Left lung (tissue), 10 donors: ENCODE data around the gene SF1. TPM values are rescaled to one million over a fixed set of nuclear protein-coding genes. Genes with fewer than 3 reads are reported as not detected.
A peak's percentile ranks its signal among the peaks of the same experiment; 100 is the strongest.

Experiments used
- ATAC-seq: fragments of 200-7000 bp; cut with Tn5 transposase; one replicate; pipeline ENCODE4 v1.9.1; 2020; ENCODE audit warnings: moderate library complexity
- DNase-seq, 4 donors: peaks; one replicate each; pipeline ENCODE4 v3.0.0-alpha.2; 2013 to 2020
- H3K27ac ChIP-seq, 2 donors: fragments of 200-600 bp; sonication (generic) in 1 of 2; one replicate each; pipeline versions ENCODE4 v1.5.0 to v1.8.0; 2020 to 2021
- H3K27me3 ChIP-seq, 2 donors: fragments of 200-600 bp; sonication (generic) in 1 of 2; one replicate each; pipeline versions ENCODE4 v1.5.0 to v1.8.0; 2020 to 2021
- H3K36me3 ChIP-seq, 2 donors: fragments of 200-600 bp; sonication (generic) in 1 of 2; one replicate each; pipeline versions ENCODE4 v1.5.0 to v1.8.0; 2020 to 2021
- H3K4me1 ChIP-seq, 2 donors: fragments of 200-600 bp; one replicate each; pipeline ENCODE4 v1.8.0; 2021
- H3K4me3 ChIP-seq, 2 donors: fragments of 200-600 bp; sonication (generic) in 1 of 2; one replicate each; pipeline versions ENCODE4 v1.5.0 to v1.8.0; 2020 to 2021; ENCODE audit warnings: mild to moderate bottlenecking in 1 of 2
- H3K9me3 ChIP-seq, 2 donors: fragments of 200-600 bp; sonication (generic) in 1 of 2; one replicate each; pipeline versions ENCODE4 v1.5.0 to v1.8.0; 2020 to 2021
- intact Hi-C, 2 donors: fragments of 100-400 bp; cut with DNase I; formaldehyde crosslinking; loops; one replicate each; pipeline versions ENCODE4 v1.11.2 to v1.14.2; 2022
- polyA plus RNA-seq, 6 donors: library from polyadenylated mRNA; unstranded; fragments of 120-200 nt; gene quantifications; one replicate each; pipeline ENCODE4 v1.2.1, GENCODE V29; 2013; ENCODE audit not compliant: insufficient read length in 6 of 6
- total RNA-seq, 2 donors: library from RNA; stranded (reverse); fragmentation: NEBNext Ultra II Directional; extraction: Animal tissue kit (Norgen Biotek cat#: 25700); gene quantifications; one replicate each; pipeline ENCODE4 v1.2.1, GENCODE V29; 2021
- TF ChIP-seq, protein P1 (sequence below), 2 donors: fragments of 200-600 bp; sonication (generic) in 1 of 2; IDR thresholded peaks; one replicate each; pipeline versions ENCODE4 v1.5.0 to v1.8.0; 2021; ENCODE audit warnings: antibody characterized with exemption in 2 of 2
- donor health status: DM: no; HTN: yes; CAD: no.
- donor health status: DM: no; HTN: no; CAD: no.

The SF1 gene
- total and polyA plus RNA-seq, 8 donors = 169 to 519 (median 446) TPM

DNA sequence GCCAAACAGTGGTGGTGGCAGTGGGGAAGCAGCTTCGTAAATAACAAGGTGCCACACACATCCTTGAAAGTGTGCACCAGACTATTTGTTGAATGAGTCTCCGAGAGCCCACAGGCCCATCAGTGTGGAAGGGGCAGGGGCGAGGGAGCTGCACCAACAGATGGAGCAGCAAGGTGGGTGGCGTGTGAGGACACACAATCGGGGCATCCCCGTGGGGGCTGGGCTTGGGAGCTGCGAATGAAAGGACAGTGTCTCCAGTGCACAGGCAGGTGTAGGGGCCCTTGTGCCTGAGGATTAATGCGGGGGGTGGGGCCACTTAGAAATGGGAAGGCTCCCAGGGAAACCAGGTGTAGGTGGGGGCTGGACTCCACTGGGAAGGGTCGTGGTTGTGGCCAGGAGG, 58.2 kb downstream of the SF1 start:
- H3K27me3 ChIP-seq = peaks cover 30 to 85% of the 10 kb centered on the region in 2 donors
- no peak for ATAC-seq
- no peak overlapping the region for H3K4me3 ChIP-seq
- intact Hi-C loops = no loop called here
- H3K4me1 ChIP-seq = peaks cover 0 to 8% of the 10 kb centered on the region in 2 donors
- peak in 1 of 4 donors; percentile 65 for DNase-seq
- no peaks in the 10 kb centered on the region for H3K36me3 ChIP-seq
- no peak overlapping the region for H3K27ac ChIP-seq
- TF ChIP-seq, protein P1, sequence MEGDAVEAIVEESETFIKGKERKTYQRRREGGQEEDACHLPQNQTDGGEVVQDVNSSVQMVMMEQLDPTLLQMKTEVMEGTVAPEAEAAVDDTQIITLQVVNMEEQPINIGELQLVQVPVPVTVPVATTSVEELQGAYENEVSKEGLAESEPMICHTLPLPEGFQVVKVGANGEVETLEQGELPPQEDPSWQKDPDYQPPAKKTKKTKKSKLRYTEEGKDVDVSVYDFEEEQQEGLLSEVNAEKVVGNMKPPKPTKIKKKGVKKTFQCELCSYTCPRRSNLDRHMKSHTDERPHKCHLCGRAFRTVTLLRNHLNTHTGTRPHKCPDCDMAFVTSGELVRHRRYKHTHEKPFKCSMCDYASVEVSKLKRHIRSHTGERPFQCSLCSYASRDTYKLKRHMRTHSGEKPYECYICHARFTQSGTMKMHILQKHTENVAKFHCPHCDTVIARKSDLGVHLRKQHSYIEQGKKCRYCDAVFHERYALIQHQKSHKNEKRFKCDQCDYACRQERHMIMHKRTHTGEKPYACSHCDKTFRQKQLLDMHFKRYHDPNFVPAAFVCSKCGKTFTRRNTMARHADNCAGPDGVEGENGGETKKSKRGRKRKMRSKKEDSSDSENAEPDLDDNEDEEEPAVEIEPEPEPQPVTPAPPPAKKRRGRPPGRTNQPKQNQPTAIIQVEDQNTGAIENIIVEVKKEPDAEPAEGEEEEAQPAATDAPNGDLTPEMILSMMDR (IDR thresholded peaks at IDR 0.05) = no peak
- no peaks in the 10 kb centered on the region for H3K9me3 ChIP-seq

DNA sequence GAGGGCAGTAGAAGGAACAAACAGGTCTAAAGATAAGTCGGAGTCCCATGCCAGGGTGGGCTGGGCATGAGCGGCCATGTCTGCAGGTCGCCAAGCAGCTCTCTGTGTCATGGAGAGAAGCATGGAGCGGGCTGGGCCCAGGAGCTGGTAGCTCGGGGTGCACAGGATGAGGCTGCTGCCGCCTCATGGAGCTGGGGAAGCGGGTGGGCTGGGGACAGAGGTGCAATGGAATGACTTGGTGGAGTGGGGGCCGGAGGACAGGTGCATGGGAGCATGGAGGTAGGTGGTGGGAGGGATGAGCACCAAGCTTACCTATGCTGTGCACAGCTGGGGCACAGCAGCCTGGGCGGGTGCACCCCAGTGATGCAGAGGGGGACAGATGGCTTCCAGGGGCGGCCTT, 58.9 kb downstream of the SF1 start:
- Histone ChIP-seq H3K9me3 (no peaks in the 10 kb centered on the region), H3K27ac (no peak overlapping the region), H3K4me3 (no peak overlapping the region), H3K4me1 (peaks cover 0 to 8% of the 10 kb centered on the region in 2 donors), H3K36me3 (no peaks in the 10 kb centered on the region), H3K27me3 (peaks cover 38 to 93% of the 10 kb centered on the region in 2 donors)
- TF ChIP-seq, protein P1 (IDR thresholded peaks at IDR 0.05) = no peak
- intact Hi-C loops = no loop called here
- DNase-seq (peak in 1 of 4 donors; percentile 70), ATAC-seq (no peak)

DNA sequence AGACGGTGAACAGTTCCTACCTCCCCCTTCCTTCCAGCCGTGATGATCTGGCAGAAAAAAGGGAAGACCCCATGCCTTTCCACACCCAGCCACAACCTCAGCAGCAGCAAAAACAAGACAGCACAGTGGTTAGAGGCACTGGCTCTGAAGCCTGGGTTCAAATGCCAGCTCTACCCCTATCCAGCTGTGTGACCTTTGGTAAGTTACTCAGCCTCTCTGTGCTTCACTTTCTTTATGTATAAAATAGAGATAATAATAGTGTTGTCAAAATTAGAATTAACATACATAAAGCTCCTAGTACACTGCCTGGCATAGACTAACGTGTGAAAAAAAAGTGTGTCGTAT, 59.6 kb downstream of the SF1 start:
- no peak overlapping the region for H3K27ac ChIP-seq
- peaks cover 45 to 99% of the 10 kb centered on the region in 2 donors for H3K27me3 ChIP-seq
- no peaks in the 10 kb centered on the region for H3K9me3 ChIP-seq
- DNase-seq (no peak), ATAC-seq (no peak)
- H3K4me1 ChIP-seq = peaks cover 0 to 8% of the 10 kb centered on the region in 2 donors
- intact Hi-C loops = no loop called here
- H3K4me3 ChIP-seq = no peak overlapping the region
- no peaks in the 10 kb centered on the region for H3K36me3 ChIP-seq
- TF ChIP-seq, protein P1 (IDR thresholded peaks at IDR 0.05) = no peak

DNA sequence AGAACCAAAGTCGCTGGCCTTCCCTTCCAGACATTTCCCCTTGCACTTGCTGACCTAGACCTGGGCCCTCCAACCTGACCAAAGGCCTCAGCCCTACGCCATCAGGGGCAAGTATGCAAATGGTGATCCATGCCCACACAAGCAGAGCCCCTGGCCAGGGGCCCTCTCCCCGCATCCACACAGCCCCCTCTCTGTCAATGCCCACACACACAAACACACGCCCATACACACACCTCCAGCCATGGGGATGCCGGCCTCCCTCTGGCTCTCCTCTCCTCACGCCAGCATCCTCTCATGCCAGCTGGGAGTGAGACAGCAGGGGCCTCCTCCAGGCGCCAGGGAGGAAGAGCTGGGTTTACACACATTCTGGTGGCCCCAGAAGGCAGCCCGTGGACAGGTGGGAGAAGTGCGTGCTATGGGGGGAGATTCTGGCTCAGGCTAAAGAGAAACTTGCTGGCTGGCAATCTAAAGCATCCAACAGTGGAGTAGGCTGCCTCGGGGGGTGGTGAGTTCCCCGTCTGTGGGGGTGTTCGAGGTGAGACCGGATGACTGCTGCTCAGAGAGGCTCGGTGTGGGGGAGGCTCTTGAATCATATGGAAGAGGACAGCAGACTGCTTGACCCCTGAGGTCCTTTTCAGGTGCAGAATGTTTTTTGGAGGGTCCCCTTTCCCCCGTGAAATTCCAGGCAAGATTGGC, 60.1 kb downstream of the SF1 start:
- TF ChIP-seq, protein P1 (IDR thresholded peaks at IDR 0.05) = no peak
- Histone ChIP-seq H3K9me3 (no peaks in the 10 kb centered on the region), H3K27ac (no peak overlapping the region), H3K4me1 (peaks cover 0 to 8% of the 10 kb centered on the region in 2 donors), H3K27me3 (peaks cover 50 to 100% of the 10 kb centered on the region in 2 donors), H3K4me3 (no peak overlapping the region), H3K36me3 (no peaks in the 10 kb centered on the region)
- intact Hi-C loops = no loop called here
- DNase-seq (peak in 1 of 4 donors; percentile 38), ATAC-seq (no peak)

DNA sequence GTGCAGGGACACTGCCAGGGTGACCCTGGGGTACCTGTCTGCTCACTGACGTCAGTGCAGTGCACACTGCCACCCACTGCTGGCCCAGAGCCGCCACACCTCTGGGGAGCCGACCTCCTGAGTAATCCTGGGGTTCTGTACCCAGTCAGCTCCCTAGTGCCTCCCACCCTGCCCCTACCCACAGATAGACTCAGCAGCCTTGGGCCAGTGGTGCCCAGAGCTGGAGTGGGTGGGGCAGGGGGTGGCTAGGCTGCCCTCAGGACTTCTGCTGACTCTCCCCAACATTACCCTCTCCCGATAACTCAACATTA, 61.1 kb downstream of the SF1 start:
- H3K27me3 ChIP-seq = peaks cover 59 to 100% of the 10 kb centered on the region in 2 donors
- TF ChIP-seq, protein P1 (IDR thresholded peaks at IDR 0.05) = no peak
- no peaks in the 10 kb centered on the region for H3K36me3 ChIP-seq

More for the DNA sequence above, 61.1 kb downstream of the SF1 start:
- intact Hi-C loops = no loop called here
- H3K4me3 ChIP-seq = no peak overlapping the region
- H3K27ac ChIP-seq = no peak overlapping the region
- ATAC-seq (no peak), DNase-seq (no peak)
- H3K9me3 ChIP-seq = no peaks in the 10 kb centered on the region
- H3K4me1 ChIP-seq = peaks cover 0 to 17% of the 10 kb centered on the region in 2 donors
